ENCODE measurements around the gene INTS7.
"Not testable (repeated sequence)": the region's sequence is repeated elsewhere in the genome, so short reads cannot be mapped to it uniquely, and the experiment has no call there.

The INTS7 gene

GRCh38 chr1:211965108-211965805 lies 70.1 kb downstream of the INTS7 start:
- H3K4me3 ChIP-seq (ENCODE audit: low read depth, low read length), result no peak overlapping the region
- peak; percentile 52 for DNase-seq (ENCODE audit: low read depth)
- no peak for TF ChIP-seq MYC (IDR thresholded peaks at IDR 0.05; ENCODE audit: low read depth, low read length)
- no peak for TF ChIP-seq CTCF (IDR thresholded peaks at IDR 0.05; ENCODE audit: low read depth, low read length)
- TF ChIP-seq MAX (IDR thresholded peaks at IDR 0.05; ENCODE audit: low read depth, low read length), result no peak
- TF ChIP-seq POLR2A (IDR thresholded peaks at IDR 0.05; ENCODE audit: extremely low read depth, insufficient read length), result no peak

- TF ChIP-seq POLR2A (IDR thresholded peaks at IDR 0.05; ENCODE audit: extremely low read depth, insufficient read length), result no peak
- TF ChIP-seq CTCF (IDR thresholded peaks at IDR 0.05; ENCODE audit: low read depth, low read length), result no peak
- no peak for TF ChIP-seq MYC (IDR thresholded peaks at IDR 0.05; ENCODE audit: low read depth, low read length)
- TF ChIP-seq MAX (IDR thresholded peaks at IDR 0.05; ENCODE audit: low read depth, low read length), result no peak
- no peak for DNase-seq (ENCODE audit: low read depth)
- no peak overlapping the region for H3K4me3 ChIP-seq (ENCODE audit: low read depth, low read length)
These were observed 75.7 kb downstream of the INTS7 start for GRCh38 chr1:211959680-211960079.

- no peak for DNase-seq (ENCODE audit: low read depth)
- no peak overlapping the region for H3K4me3 ChIP-seq (ENCODE audit: low read depth, low read length)
- TF ChIP-seq MYC (IDR thresholded peaks at IDR 0.05; ENCODE audit: low read depth, low read length) (no peak), CTCF (IDR thresholded peaks at IDR 0.05; ENCODE audit: low read depth, low read length) (no peak), POLR2A (IDR thresholded peaks at IDR 0.05; ENCODE audit: extremely low read depth, insufficient read length) (no peak), MAX (IDR thresholded peaks at IDR 0.05; ENCODE audit: low read depth, low read length) (no peak)
These were observed 76.1 kb downstream of the INTS7 start for GRCh38 chr1:211959221-211959620.

GRCh38 chr1:211954028-211954427 lies 81.3 kb downstream of the INTS7 start:
- not testable (repeated sequence) for DNase-seq (ENCODE audit: low read depth); H3K4me3 ChIP-seq (ENCODE audit: low read depth, low read length)

GRCh38 chr1:211953543-211953942 lies 81.8 kb downstream of the INTS7 start:
- H3K4me3 ChIP-seq (ENCODE audit: low read depth, low read length), result not testable (repeated sequence)

GRCh38 chr1:211952299-211952698 lies 83.1 kb downstream of the INTS7 start:
- no peak for TF ChIP-seq MAX (IDR thresholded peaks at IDR 0.05; ENCODE audit: low read depth, low read length)
- no peak for DNase-seq (ENCODE audit: low read depth)
- H3K4me3 ChIP-seq (ENCODE audit: low read depth, low read length), result no peak overlapping the region

More at GRCh38 chr1:211953543-211953942, 81.8 kb downstream of the INTS7 start:
- not testable (repeated sequence) for DNase-seq (ENCODE audit: low read depth)

- peak; percentile 30 for DNase-seq (ENCODE audit: low read depth)
- TF ChIP-seq MYC (IDR thresholded peaks at IDR 0.05; ENCODE audit: low read depth, low read length), result no peak
- TF ChIP-seq MAX (IDR thresholded peaks at IDR 0.05; ENCODE audit: low read depth, low read length), result no peak
- no peak for TF ChIP-seq POLR2A (IDR thresholded peaks at IDR 0.05; ENCODE audit: extremely low read depth, insufficient read length)
- TF ChIP-seq CTCF (IDR thresholded peaks at IDR 0.05; ENCODE audit: low read depth, low read length), result no peak
- H3K4me3 ChIP-seq (ENCODE audit: low read depth, low read length), result no peak overlapping the region
These were observed 83.5 kb downstream of the INTS7 start for GRCh38 chr1:211951856-211952255.
